SK-N-SH (cell line): ENCODE data around the gene LOC101059915.

Source experiments
- CTCF ChIA-PET: fragments of 300-600, 350-600 bp; formaldehyde crosslinking; extraction: SDS; loops from one replicate; lab custom pipeline; 2021; lab: Yijun Ruan, JAX
- POLR2A ChIA-PET: fragments of 350-600 bp; sonication (Branson Sonifier 250); formaldehyde crosslinking; extraction: SDS; loops from one replicate; lab custom pipeline; 2020; ENCODE audit warnings: antibody characterized with exemption, inconsistent platforms; lab: Yijun Ruan, JAX
- DNase-seq: peaks from one replicate; pipeline ENCODE4 v3.0.0; 2012
- H2AFZ ChIP-seq: fragments of 200-600 bp; sonication (generic); 2 replicates; pipeline ENCODE4 v1.8.1; 2016; ENCODE audit warnings: antibody characterized with exemption, mild to moderate bottlenecking, low read depth
- H3F3A ChIP-seq: fragments of 200-600 bp; sonication (generic); replicated peaks from 2 replicates; pipeline ENCODE3; 2016; ENCODE audit warnings: antibody characterized with exemption, mild to moderate bottlenecking; ENCODE audit not compliant: insufficient read depth
- H3K27ac ChIP-seq, 2 experiments: fragments of 200-500 bp in 1 of 2; fragments of 200-600 bp in 1 of 2; sonication (Bioruptor generic) in 1 of 2; sonication (generic), shearing (Covaris generic) in 1 of 2; 2 replicates each; pipeline versions ENCODE4 v1.5.1 to v1.6.1; 2014 to 2016; ENCODE audit warnings: low read depth in 2 of 2, inconsistent platforms in 1 of 2, low read length in 1 of 2, mild to moderate bottlenecking in 1 of 2, mixed read lengths in 1 of 2
- H3K27me3 ChIP-seq: fragments of 200-600 bp; sonication (generic), shearing (Covaris generic); 2 replicates; pipeline ENCODE4 v1.6.1; 2016; ENCODE audit warnings: mixed run types; ENCODE audit not compliant: insufficient read depth
- H3K36me3 ChIP-seq, 2 experiments: fragments of 200-500 bp in 1 of 2; fragments of 200-600 bp in 1 of 2; sonication (Bioruptor generic) in 1 of 2; sonication (generic) in 1 of 2; replicated peaks in 1 of 2; 2 replicates each; pipeline versions ENCODE3 to v1.5.1; 2014 to 2016; ENCODE audit warnings: low read length in 1 of 2, mild to moderate bottlenecking in 1 of 2; ENCODE audit not compliant: insufficient read depth in 2 of 2, control insufficient read depth in 1 of 2
- H3K4me1 ChIP-seq, 2 experiments: fragments of 200-500 bp in 1 of 2; fragments of 200-600 bp in 1 of 2; sonication (Bioruptor generic) in 1 of 2; sonication (generic), shearing (Covaris generic) in 1 of 2; 2 replicates each; pipeline versions ENCODE4 v1.5.1 to v1.6.1; 2014 to 2016; ENCODE audit warnings: low read depth in 1 of 2, low read length in 1 of 2, mixed run types in 1 of 2; ENCODE audit not compliant: insufficient read depth in 2 of 2, control insufficient read depth in 1 of 2
- H3K4me2 ChIP-seq: fragments of 200-600 bp; sonication (generic), shearing (Covaris generic); 2 replicates; pipeline ENCODE4 v1.6.1; 2017; ENCODE audit warnings: mixed run types
- H3K4me3 ChIP-seq, 2 experiments: fragments of 200-500 bp in 1 of 2; fragments of 200-600 bp in 1 of 2; sonication (Bioruptor generic) in 1 of 2; sonication (generic), shearing (Covaris generic) in 1 of 2; 2 replicates each; pipeline versions ENCODE4 v1.5.1 to v1.8.1; 2014 to 2016; ENCODE audit warnings: low read depth in 2 of 2, inconsistent platforms in 1 of 2, low read length in 1 of 2, mild to moderate bottlenecking in 1 of 2, mixed read lengths in 1 of 2, moderate library complexity in 1 of 2
- H3K79me2 ChIP-seq: fragments of 200-600 bp; sonication (generic); 2 replicates; pipeline ENCODE4 v1.8.1; 2017; ENCODE audit warnings: mild to moderate bottlenecking; ENCODE audit not compliant: insufficient read depth
- H3K9ac ChIP-seq: fragments of 200-600 bp; sonication (generic); 2 replicates; pipeline ENCODE4 v1.6.1; 2017; ENCODE audit warnings: mixed run types
- H3K9me2 ChIP-seq: fragments of 200-600 bp; sonication (generic); 2 replicates; pipeline ENCODE4 v1.6.1; 2017; ENCODE audit warnings: mixed run types
- H3K9me3 ChIP-seq: fragments of 200-600 bp; sonication (generic); 2 replicates; pipeline ENCODE4 v1.6.1; 2017; ENCODE audit warnings: mixed run types, mild to moderate bottlenecking, moderate library complexity
- H4K20me1 ChIP-seq: fragments of 200-600 bp; sonication (generic); 2 replicates; pipeline ENCODE4 v1.6.1; 2017; ENCODE audit warnings: mild to moderate bottlenecking, mixed run types; ENCODE audit not compliant: insufficient read depth
- FOXJ3 ChIP-seq: sonication (generic); formaldehyde crosslinking; IDR thresholded peaks from 2 replicates; pipeline ENCODE4 v1.5.1; 2020; ENCODE audit warnings: mild to moderate bottlenecking, missing genetic modification reagents
- GATA2 ChIP-seq: sonication (generic); formaldehyde crosslinking; IDR thresholded peaks from 2 replicates; pipeline ENCODE4 v1.5.0; 2020; ENCODE audit warnings: mild to moderate bottlenecking, missing genetic modification reagents
- IRF3 ChIP-seq: fragments of 150-350 bp; IDR thresholded peaks from 2 replicates; pipeline ENCODE4 v1.6.1; 2016; ENCODE audit warnings: mild to moderate bottlenecking, low read depth, low read length
- NRF1 ChIP-seq: IDR thresholded peaks from 2 replicates; pipeline ENCODE4 v1.6.1; 2012; ENCODE audit warnings: low read depth, mild to moderate bottlenecking, low read length
- POLR2AphosphoS5 ChIP-seq: IDR thresholded peaks from 2 replicates; pipeline ENCODE4 v1.6.1; 2012; ENCODE audit warnings: low read depth, low read length
- SIN3A ChIP-seq: IDR thresholded peaks from 2 replicates; pipeline ENCODE4 v1.6.1; 2012; ENCODE audit warnings: low read depth, mild to moderate bottlenecking, low read length, moderate library complexity, borderline replicate concordance
- TEAD4 ChIP-seq: IDR thresholded peaks from 2 replicates; pipeline ENCODE4 v1.4.0; 2012; ENCODE audit warnings: mild to moderate bottlenecking, borderline replicate concordance; ENCODE audit not compliant: insufficient read depth
- WGBS: methylation state at CpG from one replicate; pipeline ENCODE4 v1.1.6; 2017; ENCODE audit warnings: low lambda C conversion rate; 5-methylcytosine and 5-hydroxymethylcytosine counted together
- TF ChIP-seq, protein P1 (sequence below): IDR thresholded peaks from 2 replicates; pipeline ENCODE4 v1.4.0; 2012; ENCODE audit warnings: low read depth, borderline replicate concordance
- TF ChIP-seq, protein P2 (sequence below): IDR thresholded peaks from 2 replicates; pipeline ENCODE4 v1.4.0; 2012; ENCODE audit warnings: low read depth
- TF ChIP-seq, protein P3 (sequence below): IDR thresholded peaks from 2 replicates; pipeline ENCODE4; 2012
- TF ChIP-seq, protein P4 (sequence below): IDR thresholded peaks from 2 replicates; pipeline ENCODE4 v1.6.1; 2012; ENCODE audit warnings: mild to moderate bottlenecking, low read depth, low read length, moderate library complexity

The LOC101059915 gene

GRCh38 chrX:71659959-71660358 lies 7.4 kb upstream of the LOC101059915 start (continued):
- TF ChIP-seq FOXJ3 (no peak), GATA2 (CRISPR knock-in tag) (no peak)
- TF ChIP-seq, protein P1, sequence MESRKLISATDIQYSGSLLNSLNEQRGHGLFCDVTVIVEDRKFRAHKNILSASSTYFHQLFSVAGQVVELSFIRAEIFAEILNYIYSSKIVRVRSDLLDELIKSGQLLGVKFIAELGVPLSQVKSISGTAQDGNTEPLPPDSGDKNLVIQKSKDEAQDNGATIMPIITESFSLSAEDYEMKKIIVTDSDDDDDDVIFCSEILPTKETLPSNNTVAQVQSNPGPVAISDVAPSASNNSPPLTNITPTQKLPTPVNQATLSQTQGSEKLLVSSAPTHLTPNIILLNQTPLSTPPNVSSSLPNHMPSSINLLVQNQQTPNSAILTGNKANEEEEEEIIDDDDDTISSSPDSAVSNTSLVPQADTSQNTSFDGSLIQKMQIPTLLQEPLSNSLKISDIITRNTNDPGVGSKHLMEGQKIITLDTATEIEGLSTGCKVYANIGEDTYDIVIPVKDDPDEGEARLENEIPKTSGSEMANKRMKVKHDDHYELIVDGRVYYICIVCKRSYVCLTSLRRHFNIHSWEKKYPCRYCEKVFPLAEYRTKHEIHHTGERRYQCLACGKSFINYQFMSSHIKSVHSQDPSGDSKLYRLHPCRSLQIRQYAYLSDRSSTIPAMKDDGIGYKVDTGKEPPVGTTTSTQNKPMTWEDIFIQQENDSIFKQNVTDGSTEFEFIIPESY: no peak

DNA sequence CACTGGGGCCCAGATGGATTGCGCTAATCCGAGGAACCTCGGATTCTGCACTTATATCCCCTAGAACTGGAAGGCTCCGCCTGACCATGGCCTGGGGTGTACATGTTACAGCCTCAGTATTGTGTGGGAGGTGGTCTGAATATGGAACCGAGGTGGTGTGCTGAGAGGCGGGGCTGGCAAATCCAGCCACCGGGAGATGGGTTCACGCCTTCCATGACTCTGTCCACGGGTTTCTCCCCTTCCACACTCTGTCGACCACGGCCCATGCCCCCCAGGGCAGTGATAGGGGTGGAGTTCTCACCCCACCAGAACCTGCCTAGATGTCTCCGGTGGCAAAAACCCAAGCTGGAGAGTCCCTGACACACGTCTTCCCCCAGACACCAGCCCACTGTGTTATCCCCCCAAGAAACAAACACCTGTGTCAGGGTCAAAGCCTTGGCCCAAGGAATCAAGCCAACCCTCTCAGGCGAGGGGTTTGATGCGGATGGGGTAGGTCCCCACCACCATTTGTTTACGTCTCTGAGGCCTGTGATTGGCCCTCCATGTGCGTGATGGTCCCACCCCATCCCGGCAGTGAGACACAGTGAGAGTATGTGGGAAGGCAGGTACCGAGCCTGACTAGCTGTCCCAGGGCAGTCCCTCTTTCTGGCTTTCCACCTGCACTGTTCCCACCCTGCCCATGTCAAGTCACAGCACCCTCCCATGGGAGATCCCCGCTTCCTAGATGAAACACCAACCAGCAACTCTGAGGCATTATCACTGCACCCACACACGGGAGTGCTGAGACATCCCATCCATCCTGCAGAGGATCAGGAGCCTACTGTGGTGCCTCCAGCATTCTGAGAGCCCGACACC lies 6.6 kb upstream of the LOC101059915 start:
- Histone ChIP-seq H3K4me1 (no peaks in the 10 kb centered on the region), H3K9me2 (no peaks in the 10 kb centered on the region), H3K4me2 (no peak overlapping the region), H3K27me3 (peaks cover 45% of the 10 kb centered on the region; the same call in 1 of the 2 replicates), H3K36me3 (no peaks in the 10 kb centered on the region), H3K9ac (no peak overlapping the region), H4K20me1 (no peaks in the 10 kb centered on the region), H3K79me2 (no peaks in the 10 kb centered on the region), H3K9me3 (no peaks in the 10 kb centered on the region), H2AFZ (no peak overlapping the region), H3K27ac (no peak overlapping the region), H3F3A (no peaks in the 10 kb centered on the region), H3K4me3 (no peak overlapping the region)
- TF ChIP-seq, protein P2, sequence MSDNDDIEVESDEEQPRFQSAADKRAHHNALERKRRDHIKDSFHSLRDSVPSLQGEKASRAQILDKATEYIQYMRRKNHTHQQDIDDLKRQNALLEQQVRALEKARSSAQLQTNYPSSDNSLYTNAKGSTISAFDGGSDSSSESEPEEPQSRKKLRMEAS: no peak
- TF ChIP-seq, protein P3, sequence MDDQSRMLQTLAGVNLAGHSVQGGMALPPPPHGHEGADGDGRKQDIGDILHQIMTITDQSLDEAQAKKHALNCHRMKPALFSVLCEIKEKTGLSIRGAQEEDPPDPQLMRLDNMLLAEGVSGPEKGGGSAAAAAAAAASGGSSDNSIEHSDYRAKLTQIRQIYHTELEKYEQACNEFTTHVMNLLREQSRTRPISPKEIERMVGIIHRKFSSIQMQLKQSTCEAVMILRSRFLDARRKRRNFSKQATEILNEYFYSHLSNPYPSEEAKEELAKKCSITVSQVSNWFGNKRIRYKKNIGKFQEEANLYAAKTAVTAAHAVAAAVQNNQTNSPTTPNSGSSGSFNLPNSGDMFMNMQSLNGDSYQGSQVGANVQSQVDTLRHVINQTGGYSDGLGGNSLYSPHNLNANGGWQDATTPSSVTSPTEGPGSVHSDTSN: no peak
- no peak for TF ChIP-seq SIN3A
- TF ChIP-seq NRF1: no peak
- no peak for TF ChIP-seq POLR2AphosphoS5
- TF ChIP-seq, protein P4, sequence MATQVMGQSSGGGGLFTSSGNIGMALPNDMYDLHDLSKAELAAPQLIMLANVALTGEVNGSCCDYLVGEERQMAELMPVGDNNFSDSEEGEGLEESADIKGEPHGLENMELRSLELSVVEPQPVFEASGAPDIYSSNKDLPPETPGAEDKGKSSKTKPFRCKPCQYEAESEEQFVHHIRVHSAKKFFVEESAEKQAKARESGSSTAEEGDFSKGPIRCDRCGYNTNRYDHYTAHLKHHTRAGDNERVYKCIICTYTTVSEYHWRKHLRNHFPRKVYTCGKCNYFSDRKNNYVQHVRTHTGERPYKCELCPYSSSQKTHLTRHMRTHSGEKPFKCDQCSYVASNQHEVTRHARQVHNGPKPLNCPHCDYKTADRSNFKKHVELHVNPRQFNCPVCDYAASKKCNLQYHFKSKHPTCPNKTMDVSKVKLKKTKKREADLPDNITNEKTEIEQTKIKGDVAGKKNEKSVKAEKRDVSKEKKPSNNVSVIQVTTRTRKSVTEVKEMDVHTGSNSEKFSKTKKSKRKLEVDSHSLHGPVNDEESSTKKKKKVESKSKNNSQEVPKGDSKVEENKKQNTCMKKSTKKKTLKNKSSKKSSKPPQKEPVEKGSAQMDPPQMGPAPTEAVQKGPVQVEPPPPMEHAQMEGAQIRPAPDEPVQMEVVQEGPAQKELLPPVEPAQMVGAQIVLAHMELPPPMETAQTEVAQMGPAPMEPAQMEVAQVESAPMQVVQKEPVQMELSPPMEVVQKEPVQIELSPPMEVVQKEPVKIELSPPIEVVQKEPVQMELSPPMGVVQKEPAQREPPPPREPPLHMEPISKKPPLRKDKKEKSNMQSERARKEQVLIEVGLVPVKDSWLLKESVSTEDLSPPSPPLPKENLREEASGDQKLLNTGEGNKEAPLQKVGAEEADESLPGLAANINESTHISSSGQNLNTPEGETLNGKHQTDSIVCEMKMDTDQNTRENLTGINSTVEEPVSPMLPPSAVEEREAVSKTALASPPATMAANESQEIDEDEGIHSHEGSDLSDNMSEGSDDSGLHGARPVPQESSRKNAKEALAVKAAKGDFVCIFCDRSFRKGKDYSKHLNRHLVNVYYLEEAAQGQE: no peak
- no peak for TF ChIP-seq TEAD4
- no peak for TF ChIP-seq IRF3
- POLR2A ChIA-PET: no interaction called here
- CTCF ChIA-PET: no interaction called here
- DNase-seq: no peak
- WGBS: 31% methylated on average over 7 of the region's 22 CpGs
